Astrocyte (in vitro differentiated cells and primary cell): ENCODE results near the gene KRTAP6-1.

Experiments used
- EZH2 ChIP-seq: IDR thresholded peaks from 2 replicates; pipeline ENCODE4 v1.6.1; 2012; ENCODE audit warnings: mild to moderate bottlenecking, low read length, inconsistent platforms; ENCODE audit not compliant: insufficient read depth
- TF ChIP-seq, protein P1 (sequence below): IDR thresholded peaks from 2 replicates; pipeline ENCODE4 v1.5.1; 2011; ENCODE audit warnings: low read depth, mild to moderate bottlenecking, inconsistent platforms, low read length, moderate library complexity; ENCODE audit not compliant: insufficient read depth

DNA sequence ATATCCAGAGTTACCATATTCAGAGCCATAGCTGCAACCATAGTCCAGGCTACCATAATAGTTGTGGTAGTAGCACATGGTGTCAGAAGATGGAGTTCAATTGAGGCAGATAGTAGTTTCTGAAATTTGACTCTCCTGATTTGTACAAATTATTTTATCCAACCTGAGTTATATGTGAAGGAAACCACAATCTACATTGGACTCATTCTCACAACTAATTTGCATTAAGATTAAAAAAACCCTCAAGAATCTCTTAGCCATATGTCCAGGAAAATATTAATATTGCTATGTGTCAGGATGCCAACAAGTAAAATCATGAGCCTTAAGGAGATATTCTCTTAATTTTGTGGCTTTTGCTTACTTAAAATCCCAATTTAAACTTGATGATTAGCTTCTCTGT lies 23.4 kb downstream of the KRTAP6-1 start, which contains the start of gene KRTAP22-2:
- TF ChIP-seq, protein P1, sequence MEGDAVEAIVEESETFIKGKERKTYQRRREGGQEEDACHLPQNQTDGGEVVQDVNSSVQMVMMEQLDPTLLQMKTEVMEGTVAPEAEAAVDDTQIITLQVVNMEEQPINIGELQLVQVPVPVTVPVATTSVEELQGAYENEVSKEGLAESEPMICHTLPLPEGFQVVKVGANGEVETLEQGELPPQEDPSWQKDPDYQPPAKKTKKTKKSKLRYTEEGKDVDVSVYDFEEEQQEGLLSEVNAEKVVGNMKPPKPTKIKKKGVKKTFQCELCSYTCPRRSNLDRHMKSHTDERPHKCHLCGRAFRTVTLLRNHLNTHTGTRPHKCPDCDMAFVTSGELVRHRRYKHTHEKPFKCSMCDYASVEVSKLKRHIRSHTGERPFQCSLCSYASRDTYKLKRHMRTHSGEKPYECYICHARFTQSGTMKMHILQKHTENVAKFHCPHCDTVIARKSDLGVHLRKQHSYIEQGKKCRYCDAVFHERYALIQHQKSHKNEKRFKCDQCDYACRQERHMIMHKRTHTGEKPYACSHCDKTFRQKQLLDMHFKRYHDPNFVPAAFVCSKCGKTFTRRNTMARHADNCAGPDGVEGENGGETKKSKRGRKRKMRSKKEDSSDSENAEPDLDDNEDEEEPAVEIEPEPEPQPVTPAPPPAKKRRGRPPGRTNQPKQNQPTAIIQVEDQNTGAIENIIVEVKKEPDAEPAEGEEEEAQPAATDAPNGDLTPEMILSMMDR = no peak
- TF ChIP-seq EZH2 = no peak
